ENCODE measurements around the gene FAM151A.
"Not testable (repeated sequence)": the region's sequence is repeated elsewhere in the genome, so short reads cannot be mapped to it uniquely, and the experiment has no call there.

FAM151A gene

DNA sequence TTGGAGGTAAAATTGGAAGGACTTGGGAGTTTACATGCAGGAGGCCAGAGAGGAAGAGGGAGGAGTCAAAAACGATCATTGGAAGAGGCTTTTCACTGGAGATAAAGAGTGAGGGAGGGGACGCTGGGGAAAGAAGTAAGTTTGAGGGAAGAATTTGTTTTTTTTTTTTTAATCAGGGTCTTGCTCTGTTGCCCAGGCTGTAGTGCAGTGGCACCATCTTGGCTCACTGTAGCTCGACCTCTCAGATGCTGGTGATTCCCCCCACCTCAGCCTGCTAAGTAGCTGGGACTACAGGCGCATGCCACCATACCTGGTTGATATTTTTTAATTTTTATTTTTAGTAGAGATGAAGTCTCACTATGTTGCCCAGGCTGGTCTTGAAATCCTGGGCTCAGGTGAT lies 17.0 kb upstream of the FAM151A start:
- TF ChIP-seq, protein P1, sequence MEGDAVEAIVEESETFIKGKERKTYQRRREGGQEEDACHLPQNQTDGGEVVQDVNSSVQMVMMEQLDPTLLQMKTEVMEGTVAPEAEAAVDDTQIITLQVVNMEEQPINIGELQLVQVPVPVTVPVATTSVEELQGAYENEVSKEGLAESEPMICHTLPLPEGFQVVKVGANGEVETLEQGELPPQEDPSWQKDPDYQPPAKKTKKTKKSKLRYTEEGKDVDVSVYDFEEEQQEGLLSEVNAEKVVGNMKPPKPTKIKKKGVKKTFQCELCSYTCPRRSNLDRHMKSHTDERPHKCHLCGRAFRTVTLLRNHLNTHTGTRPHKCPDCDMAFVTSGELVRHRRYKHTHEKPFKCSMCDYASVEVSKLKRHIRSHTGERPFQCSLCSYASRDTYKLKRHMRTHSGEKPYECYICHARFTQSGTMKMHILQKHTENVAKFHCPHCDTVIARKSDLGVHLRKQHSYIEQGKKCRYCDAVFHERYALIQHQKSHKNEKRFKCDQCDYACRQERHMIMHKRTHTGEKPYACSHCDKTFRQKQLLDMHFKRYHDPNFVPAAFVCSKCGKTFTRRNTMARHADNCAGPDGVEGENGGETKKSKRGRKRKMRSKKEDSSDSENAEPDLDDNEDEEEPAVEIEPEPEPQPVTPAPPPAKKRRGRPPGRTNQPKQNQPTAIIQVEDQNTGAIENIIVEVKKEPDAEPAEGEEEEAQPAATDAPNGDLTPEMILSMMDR (IDR thresholded peaks at IDR 0.05): no peak
- H2AFZ ChIP-seq: no peak overlapping the region
- H3K4me1 ChIP-seq: no peaks in the 10 kb centered on the region
- no peaks in the 10 kb centered on the region for H3K9me3 ChIP-seq (ENCODE audit: control insufficient read depth, low read length)
- H3K27me3 ChIP-seq (ENCODE audit: control insufficient read depth, insufficient read depth, low read length): no peaks in the 10 kb centered on the region
- H3K9ac ChIP-seq: no peak overlapping the region
- no peaks in the 10 kb centered on the region for H3K36me3 ChIP-seq (ENCODE audit: control insufficient read depth, insufficient read depth, low read length)
- H3K4me3 ChIP-seq (ENCODE audit: low read depth, low read length): no peak overlapping the region
- no peak overlapping the region for H3K4me2 ChIP-seq (ENCODE audit: low read length)
- no peak overlapping the region for H3K27ac ChIP-seq
- H3K79me2 ChIP-seq: no peaks in the 10 kb centered on the region

DNA sequence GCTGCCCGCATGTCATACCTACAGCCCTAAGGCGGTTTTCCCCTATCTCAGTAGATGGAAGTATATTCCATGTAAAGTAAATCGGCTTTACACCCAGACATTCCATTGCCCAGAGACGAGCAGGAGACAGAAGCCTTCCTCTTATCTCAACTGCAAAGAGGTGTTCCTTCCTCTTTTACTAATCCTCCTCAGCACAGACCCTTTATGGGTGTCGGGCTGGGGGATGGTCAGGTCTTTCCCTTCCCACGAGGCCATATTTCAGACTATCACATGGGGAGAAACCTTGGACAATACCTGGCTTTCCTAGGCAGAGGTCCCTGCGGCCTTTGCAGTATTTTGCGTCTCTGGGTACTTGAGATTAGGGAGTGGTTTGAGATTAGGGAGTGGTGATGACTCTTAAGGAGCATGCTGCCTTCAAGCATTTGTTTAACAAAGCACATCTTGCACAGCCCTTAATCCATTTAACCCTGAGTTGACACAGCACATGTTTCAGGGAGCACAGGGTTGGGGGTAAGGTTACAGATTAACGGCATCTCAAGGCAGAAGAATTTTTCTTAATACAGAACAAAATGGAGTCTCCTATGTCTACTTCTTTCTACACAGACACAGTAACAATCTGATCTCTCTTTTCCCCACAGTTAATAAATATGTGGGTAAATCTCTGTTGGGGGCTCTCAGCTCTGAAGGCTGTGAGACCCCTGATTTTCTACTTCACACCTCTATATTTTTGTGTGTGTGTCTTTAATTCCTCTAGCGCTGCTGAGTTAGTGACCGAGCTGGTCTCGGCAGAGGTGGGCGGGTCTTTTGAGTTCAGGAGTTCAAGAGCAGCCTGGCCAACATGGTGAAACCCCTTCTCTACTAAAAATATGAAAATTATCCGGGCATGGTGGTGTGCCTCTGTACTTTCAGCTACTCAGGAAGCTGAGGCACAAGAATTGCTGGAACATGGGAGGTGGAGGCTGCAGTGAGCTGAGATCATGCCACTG lies 13.4 kb upstream of the FAM151A start:
- H2AFZ ChIP-seq; H3K4me3 ChIP-seq (ENCODE audit: low read depth, low read length); H3K4me2 ChIP-seq (ENCODE audit: low read length); H3K4me1 ChIP-seq; H3K27me3 ChIP-seq (ENCODE audit: control insufficient read depth, insufficient read depth, low read length); H3K79me2 ChIP-seq; H3K9ac ChIP-seq; H3K27ac ChIP-seq; H3K36me3 ChIP-seq (ENCODE audit: control insufficient read depth, insufficient read depth, low read length); H3K9me3 ChIP-seq (ENCODE audit: control insufficient read depth, low read length): not testable (repeated sequence)

DNA sequence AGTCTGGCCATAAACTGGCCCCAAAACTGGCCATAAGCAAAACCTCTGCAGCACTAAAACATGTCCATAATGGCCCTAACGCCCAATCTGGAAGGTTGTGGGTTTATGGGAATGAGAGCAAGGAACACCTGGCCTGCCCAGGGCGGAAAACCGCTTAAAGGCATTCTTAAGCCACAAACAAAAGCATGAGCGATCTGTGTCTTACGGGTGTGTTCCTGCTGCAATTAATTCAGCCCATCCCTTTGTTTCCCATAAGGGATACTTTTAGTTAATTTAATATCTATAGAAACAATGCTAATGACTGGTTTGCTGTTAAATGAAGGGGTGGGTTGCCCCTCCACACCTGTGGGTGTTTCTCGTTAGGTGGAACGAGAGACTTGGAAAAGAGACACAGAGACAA lies 12.5 kb upstream of the FAM151A start:
- not testable (repeated sequence) for H3K9ac ChIP-seq; H3K27ac ChIP-seq; H3K79me2 ChIP-seq; H3K36me3 ChIP-seq (ENCODE audit: control insufficient read depth, insufficient read depth, low read length); H3K27me3 ChIP-seq (ENCODE audit: control insufficient read depth, insufficient read depth, low read length); H3K4me2 ChIP-seq (ENCODE audit: low read length); H3K4me3 ChIP-seq (ENCODE audit: low read depth, low read length); H3K9me3 ChIP-seq (ENCODE audit: control insufficient read depth, low read length); H2AFZ ChIP-seq; H3K4me1 ChIP-seq

DNA sequence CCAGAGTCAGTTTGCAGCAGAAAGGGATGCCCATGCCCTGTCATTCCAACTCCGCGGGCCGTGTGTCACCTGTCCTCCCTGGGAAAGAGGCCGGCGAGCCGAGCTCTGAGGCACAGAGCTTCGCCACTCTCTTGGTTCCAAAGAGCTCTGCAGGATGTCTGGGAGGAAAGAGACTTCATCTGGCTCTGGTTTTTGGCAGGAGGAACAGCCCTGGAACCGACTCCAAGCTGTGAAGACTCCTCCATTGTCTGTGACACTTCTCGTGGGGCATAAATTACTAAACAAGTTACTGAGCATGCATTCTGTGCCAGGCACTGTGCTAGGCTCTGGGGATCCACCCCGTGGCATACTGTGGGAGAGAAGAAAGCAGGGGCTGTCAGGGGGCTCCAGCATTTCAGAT lies 3.9 kb upstream of the FAM151A start:
- no peak overlapping the region for H2AFZ ChIP-seq
- H3K9me3 ChIP-seq (ENCODE audit: control insufficient read depth, low read length): no peaks in the 10 kb centered on the region
- H3K36me3 ChIP-seq (ENCODE audit: control insufficient read depth, insufficient read depth, low read length): no peaks in the 10 kb centered on the region
- H3K9ac ChIP-seq: no peak overlapping the region
- no peak overlapping the region for H3K4me3 ChIP-seq (ENCODE audit: low read depth, low read length)
- TF ChIP-seq, protein P1 (IDR thresholded peaks at IDR 0.05): no peak
- H3K4me1 ChIP-seq: no peaks in the 10 kb centered on the region
- H3K79me2 ChIP-seq: no peaks in the 10 kb centered on the region
- H3K27me3 ChIP-seq (ENCODE audit: control insufficient read depth, insufficient read depth, low read length): no peaks in the 10 kb centered on the region
- H3K4me2 ChIP-seq (ENCODE audit: low read length): no peak overlapping the region
- H3K27ac ChIP-seq: no peak overlapping the region

DNA sequence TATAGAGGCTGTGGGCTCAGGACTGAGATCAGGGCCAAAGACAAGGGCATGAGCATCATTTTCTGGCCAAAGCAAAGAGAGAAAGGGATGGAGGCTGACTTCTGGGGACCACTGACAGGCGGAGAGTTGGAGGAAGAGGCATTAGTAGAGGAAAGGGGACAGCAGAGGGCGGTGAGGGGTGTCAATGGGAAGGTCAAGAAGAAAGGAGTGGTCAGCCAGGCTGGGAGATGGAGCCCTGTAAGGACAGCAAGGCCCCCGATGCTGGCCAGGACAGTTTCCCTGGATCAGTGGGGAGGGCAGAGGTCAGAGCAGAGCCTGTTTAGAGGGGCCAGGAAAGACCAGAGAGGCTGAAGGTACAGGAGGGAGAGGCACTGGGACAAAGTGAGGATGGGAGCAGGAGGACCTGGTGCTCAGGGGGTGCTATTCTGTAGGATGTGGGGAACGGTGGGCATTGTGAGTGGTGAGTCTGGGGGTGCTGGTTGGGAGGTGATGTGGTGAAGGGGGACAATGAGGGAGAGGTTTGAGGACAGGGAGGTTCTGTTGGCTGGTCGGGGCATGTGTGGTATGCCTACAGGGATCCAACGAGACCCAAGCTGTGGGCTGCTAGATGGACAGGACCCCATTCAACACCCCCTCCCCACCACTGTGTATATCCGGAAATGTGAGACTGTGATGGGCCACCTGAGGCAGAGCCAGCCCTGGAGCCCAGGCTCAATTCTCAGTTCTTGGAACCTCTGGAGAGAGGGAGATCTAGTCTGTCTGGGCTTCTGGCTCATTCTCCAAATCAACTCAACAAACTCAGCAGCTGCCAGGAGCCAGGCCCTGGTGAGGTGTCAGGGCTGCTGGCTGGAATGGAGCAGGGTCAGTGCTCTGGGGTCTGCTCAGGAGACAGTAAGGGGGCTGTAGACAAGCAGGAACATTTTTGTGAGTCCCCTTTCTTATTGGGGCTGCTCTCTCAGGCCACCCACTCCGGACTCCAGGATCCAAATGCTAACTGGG lies 1.4 kb upstream of the FAM151A start:
- no peak overlapping the region for H3K4me3 ChIP-seq (ENCODE audit: low read depth, low read length)
- TF ChIP-seq, protein P1 (IDR thresholded peaks at IDR 0.05): no peak
- no peaks in the 10 kb centered on the region for H3K9me3 ChIP-seq (ENCODE audit: control insufficient read depth, low read length)
- no peaks in the 10 kb centered on the region for H3K4me1 ChIP-seq
- H3K27ac ChIP-seq: no peak overlapping the region
- H3K27me3 ChIP-seq (ENCODE audit: control insufficient read depth, insufficient read depth, low read length): no peaks in the 10 kb centered on the region
- H3K4me2 ChIP-seq (ENCODE audit: low read length): no peak overlapping the region
- H3K36me3 ChIP-seq (ENCODE audit: control insufficient read depth, insufficient read depth, low read length): no peaks in the 10 kb centered on the region
- no peak overlapping the region for H2AFZ ChIP-seq
- no peak overlapping the region for H3K9ac ChIP-seq
- no peaks in the 10 kb centered on the region for H3K79me2 ChIP-seq

Data from parathyroid adenoma (tissue), 2 donors.